ENCODE data around the gene ZNG1A.
"Not testable (repeated sequence)": the region's sequence is repeated elsewhere in the genome, so short reads cannot be mapped to it uniquely, and the experiment has no call there.

ZNG1A gene

GRCh38 chr9:169757-170156 is 9.1 kb downstream of the ZNG1A start:
- DNase-seq, result not testable (repeated sequence)

GRCh38 chr9:159871-160270 is 19.0 kb downstream of the ZNG1A start:
- not testable (repeated sequence) for DNase-seq

GRCh38 chr9:151173-151572 is 27.7 kb downstream of the ZNG1A start:
- DNase-seq, result not testable (repeated sequence)

GRCh38 chr9:139880-140279 is 39.0 kb downstream of the ZNG1A start:
- not testable (repeated sequence) for DNase-seq

- DNase-seq, result not testable (repeated sequence)
These were observed 60.8 kb downstream of the ZNG1A start, which contains the start of gene FOXD4 for GRCh38 chr9:117995-118467. TSS of gene FOXD4 (minus strand) at chr9:118417. CDS start at chr9:118119, 298 bp downstream.

- DNase-seq, result not testable (repeated sequence)
These were observed 61.5 kb downstream of the ZNG1A start for GRCh38 chr9:117144-117994.

- DNase-seq, result not testable (repeated sequence)
These were observed 62.4 kb downstream of the ZNG1A start for GRCh38 chr9:116239-117077.

GRCh38 chr9:115118-115451 is 63.8 kb downstream of the ZNG1A start:
- DNase-seq, result not testable (repeated sequence)

GRCh38 chr9:114267-115117 is 64.4 kb downstream of the ZNG1A start:
- not testable (repeated sequence) for DNase-seq

- DNase-seq, result not testable (repeated sequence)
These were observed 65.2 kb downstream of the ZNG1A start for GRCh38 chr9:113468-114266.

- DNase-seq, result not testable (repeated sequence)
These were observed 66.0 kb downstream of the ZNG1A start for GRCh38 chr9:112589-113467.

GRCh38 chr9:110672-111071 is 68.2 kb downstream of the ZNG1A start:
- DNase-seq, result not testable (repeated sequence)

- not testable (repeated sequence) for DNase-seq
These were observed 69.3 kb downstream of the ZNG1A start for GRCh38 chr9:109540-109939.

GRCh38 chr9:108742-109495 is 69.9 kb downstream of the ZNG1A start:
- not testable (repeated sequence) for DNase-seq

GRCh38 chr9:105991-106390 is 72.9 kb downstream of the ZNG1A start:
- DNase-seq, result not testable (repeated sequence)

- not testable (repeated sequence) for DNase-seq
These were observed 78.4 kb downstream of the ZNG1A start for GRCh38 chr9:100430-100829.

- DNase-seq, result not testable (repeated sequence)
These were observed 79.0 kb downstream of the ZNG1A start for GRCh38 chr9:99867-100266.

GRCh38 chr9:98775-99174 is 80.1 kb downstream of the ZNG1A start:
- not testable (repeated sequence) for DNase-seq

GRCh38 chr9:94992-95391 is 83.9 kb downstream of the ZNG1A start:
- not testable (repeated sequence) for DNase-seq

GRCh38 chr9:94323-94722 is 84.5 kb downstream of the ZNG1A start:
- DNase-seq, result not testable (repeated sequence)
